GM21423 (cell line): ENCODE results near the gene MMAB.

Source experiments
- ATAC-seq: cut with Tn5 transposase; IDR thresholded peaks from one replicate; pipeline ENCODE4 v1.9.1; 2021; ENCODE audit warnings: mild to moderate bottlenecking, moderate library complexity; ENCODE audit not compliant: unreplicated experiment

The MMAB gene

DNA sequence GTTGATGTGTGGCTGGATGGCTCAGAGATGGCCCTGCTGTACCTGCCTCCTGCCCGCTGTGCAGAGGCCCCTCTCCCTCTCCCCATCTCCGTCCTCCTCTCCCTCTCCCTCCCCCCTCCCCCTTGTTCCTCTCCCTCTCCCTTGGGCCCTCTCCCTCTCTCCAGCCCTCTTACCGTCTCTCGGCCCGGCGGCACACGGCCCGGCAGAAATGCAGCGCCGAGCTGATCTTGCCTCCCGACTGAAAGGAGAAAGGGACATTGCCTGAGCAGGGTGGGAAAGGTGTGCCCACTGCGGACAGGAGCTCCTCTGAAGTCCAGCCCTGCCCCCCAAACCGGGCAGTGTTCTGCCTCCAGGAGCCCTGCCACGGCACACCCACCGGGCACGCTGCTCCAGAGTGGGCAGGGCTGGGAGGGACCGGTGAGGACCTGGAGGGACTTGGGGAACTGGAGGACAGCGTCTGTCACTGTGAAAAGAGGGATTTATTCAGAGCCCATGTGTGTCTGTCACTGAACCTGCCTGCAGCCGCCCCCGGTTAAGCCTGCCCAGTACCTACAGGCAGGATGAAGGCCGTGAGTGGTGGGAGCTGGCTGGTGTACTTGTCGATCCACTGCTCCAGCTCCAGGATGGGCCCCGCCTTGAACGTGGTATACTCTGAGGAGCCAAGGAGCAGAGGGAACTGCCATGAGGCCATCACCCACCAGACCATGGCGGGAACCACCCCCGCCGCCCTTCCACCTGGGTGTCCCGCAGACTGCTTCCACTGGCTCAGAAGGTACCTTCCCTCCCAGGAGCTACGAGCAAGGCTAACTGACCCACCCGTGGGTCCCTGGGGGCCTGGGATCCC, 12.2 kb downstream of the MMAB start:
- no peak for ATAC-seq

DNA sequence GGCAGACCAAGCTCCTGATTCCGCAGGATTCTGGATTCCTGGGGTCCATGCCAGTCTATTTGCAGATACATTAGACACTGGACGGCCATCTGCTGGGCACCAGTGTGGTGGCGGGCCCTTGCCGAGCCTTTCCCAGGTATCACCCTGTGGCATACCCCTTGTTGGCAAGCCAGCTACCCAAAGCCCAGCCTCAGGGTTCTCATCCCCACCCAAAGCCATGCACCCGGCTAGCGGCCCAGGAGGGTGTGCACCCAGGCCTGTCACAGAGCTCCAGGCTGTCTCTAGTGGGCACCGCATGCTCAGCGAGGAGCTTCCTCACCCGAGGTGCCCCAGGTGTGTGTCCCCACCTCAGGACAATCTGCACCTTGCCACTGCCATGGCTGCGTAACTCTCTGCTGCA, 13.7 kb downstream of the MMAB start:
- ATAC-seq, result no peak

DNA sequence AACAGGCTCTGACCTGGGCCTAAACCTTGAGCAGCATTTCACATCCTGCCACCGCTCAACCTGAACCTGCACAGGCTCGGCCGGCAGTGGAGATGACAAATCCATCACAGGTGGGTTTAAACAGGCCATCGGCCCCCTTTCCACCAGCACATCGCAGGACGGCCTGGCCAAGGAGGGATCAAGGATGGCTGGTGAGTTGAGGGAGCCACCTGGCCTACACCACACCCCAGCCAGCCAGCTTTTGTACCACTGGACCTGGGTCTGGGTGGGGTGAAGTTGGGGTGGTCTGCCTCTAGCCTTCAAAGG, 14.2 kb downstream of the MMAB start:
- ATAC-seq, result no peak

GRCh38 chr12:109558374-109559199, 14.7 kb downstream of the MMAB start:
- ATAC-seq, result no peak

GRCh38 chr12:109557805-109558204, 15.5 kb downstream of the MMAB start:
- no peak for ATAC-seq

DNA sequence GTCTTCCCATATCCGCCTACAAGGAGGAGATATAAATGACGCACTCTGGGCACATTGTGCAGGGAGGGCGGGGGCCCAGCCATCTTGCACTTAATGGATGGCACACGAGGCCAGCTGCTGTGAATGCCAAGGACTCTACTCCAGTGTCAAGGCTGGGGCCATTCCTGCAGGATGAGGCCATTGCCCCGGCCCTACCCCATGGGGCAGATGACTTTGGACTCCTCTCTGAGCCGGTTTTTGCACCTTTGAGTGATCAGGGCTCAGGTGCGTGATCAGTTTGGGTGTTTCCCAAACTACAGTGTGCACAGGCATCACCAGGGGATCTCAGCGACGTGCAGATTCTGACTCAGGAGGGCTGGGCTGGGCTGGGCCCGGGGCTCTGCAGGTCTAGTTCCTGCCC, 16.1 kb downstream of the MMAB start:
- no peak for ATAC-seq

GRCh38 chr12:109555431-109556315, 17.6 kb downstream of the MMAB start:
- no peak for ATAC-seq

DNA sequence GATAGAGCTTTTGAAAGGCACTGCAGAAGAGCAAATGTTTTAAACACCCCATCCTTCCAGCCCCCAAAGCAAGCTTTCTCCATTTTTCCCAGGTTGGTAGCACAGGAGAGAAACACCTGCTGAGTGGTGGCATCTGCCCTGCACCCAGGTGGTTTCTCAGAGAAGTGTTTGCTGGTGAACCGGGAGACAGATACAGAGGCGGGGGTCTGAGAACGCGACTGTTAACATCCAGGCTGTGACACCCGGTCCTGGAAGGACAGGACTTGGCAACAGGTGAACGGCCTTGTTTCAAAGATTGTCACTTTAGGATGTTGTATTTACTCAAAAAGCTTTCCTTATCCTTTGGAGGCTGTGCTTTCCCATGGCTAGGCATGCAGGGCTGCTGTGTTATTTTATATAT, 18.5 kb downstream of the MMAB start:
- no peak for ATAC-seq

- no peak for ATAC-seq
Measured at GRCh38 chr12:109553906-109554500, 19.3 kb downstream of the MMAB start.

GRCh38 chr12:109553483-109553882, 19.8 kb downstream of the MMAB start:
- ATAC-seq, result no peak

GRCh38 chr12:109552971-109553370, 20.3 kb downstream of the MMAB start:
- no peak for ATAC-seq

GRCh38 chr12:109551108-109551507, 22.2 kb downstream of the MMAB start:
- ATAC-seq, result no peak

DNA sequence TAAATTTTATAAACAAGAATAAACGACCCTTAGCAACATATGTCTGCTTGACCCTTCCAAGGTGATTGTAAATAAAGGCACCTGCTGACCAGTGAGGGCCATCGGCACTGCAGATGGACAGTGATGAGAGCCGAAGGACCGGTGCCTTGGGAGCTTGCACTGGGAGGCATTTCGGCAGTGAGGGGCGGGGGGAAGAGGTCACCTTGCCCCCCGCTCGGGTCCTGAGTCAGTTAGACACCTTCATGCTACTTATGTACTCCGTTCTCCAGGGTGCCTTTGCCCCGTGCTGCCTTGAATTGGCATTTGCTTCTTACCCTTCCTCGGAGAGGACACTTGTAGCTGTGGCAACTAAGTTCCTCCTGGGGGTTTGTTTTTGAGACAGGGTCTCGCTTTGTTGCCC, 23.0 kb downstream of the MMAB start:
- no peak for ATAC-seq

DNA sequence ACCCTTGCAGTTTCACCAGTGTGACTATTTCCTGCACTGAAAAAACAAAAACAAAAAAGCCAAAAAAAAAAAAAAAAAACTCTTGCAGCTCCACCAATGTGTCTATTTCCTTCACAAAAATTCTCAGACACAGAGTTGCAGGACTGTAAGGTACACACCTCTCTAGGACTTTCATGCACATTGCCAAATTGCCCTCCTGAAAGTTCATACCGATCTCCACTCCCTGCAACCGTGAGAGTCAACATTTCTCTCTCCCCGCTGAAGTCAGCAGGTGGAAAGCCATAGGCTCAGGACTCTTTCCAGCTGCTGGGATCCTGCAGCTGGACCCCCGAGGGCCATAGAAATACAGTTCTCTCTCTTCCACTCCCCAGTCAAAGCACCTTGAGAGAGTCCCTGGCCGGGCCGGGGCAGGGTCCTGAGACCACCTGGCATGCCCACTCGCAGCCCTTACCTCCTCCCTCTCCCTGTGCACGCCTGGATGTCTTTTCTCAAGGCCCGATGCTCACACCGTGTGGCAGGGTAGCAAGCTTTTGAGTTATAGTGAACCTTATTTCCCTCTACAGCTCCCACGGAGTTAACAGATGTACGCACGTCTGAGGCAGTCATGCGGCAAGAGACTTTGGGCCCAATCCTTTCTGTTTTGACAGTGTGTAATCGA, 23.6 kb downstream of the MMAB start:
- ATAC-seq, result no peak

- no peak for ATAC-seq
Measured at GRCh38 chr12:109548258-109548657, 25.0 kb downstream of the MMAB start.

DNA sequence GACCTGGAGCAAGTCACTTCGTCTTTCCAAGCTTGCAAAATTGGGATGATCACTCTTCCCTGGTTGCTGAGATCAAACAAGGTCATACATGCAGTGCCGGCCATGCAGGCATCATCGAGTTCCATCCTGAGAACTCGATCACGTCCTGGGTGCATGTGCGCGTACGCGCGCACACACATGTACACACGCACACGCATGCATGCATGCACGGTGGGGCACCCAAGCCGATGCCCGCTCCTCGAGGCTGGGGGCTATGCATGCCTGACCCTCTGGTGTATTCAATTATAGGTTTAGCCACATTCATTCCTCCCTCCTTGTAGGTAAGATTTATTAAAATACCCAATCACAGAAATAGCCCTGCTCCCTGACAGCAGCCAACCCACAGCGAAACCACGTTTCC, 26.0 kb downstream of the MMAB start:
- no peak for ATAC-seq

- no peak for ATAC-seq
Measured at GRCh38 chr12:109545826-109546225, 27.5 kb downstream of the MMAB start.

- ATAC-seq, result no peak
Measured at GRCh38 chr12:109544955-109545531, 28.3 kb downstream of the MMAB start.

GRCh38 chr12:109542876-109543275, 30.4 kb downstream of the MMAB start:
- ATAC-seq, result no peak

- ATAC-seq, result no peak
Measured at GRCh38 chr12:109542014-109542413, 31.3 kb downstream of the MMAB start.
